T-helper 22 cell (primary cell): ENCODE measurements around the gene PDIK1L.
"Not testable (repeated sequence)": the region's sequence is repeated elsewhere in the genome, so short reads cannot be mapped to it uniquely, and the experiment has no call there.

Experiments used
- DNase-seq: peaks from one replicate; pipeline ENCODE4 v3.0.0-alpha.2; 2020; ENCODE audit warnings: low read depth

Gene PDIK1L

DNA sequence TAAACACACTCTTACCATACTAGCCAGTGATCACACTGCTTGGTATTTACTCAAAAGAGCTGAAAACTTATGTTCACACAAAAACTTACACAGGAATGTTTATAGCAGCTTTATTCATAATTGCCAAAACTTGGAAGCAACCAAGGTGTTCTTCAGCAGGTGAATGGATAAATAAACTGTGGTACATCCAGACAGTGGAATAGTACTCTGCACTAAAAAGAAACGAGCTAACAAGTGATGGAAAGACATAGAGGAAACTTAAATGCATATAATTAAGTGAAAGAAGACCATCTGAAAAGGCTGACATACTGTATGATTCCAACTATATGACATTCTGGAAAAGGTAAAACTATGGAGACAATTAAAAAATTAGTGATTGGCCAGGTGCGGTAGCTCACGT is 20.7 kb upstream of the PDIK1L start:
- DNase-seq: no peak

DNA sequence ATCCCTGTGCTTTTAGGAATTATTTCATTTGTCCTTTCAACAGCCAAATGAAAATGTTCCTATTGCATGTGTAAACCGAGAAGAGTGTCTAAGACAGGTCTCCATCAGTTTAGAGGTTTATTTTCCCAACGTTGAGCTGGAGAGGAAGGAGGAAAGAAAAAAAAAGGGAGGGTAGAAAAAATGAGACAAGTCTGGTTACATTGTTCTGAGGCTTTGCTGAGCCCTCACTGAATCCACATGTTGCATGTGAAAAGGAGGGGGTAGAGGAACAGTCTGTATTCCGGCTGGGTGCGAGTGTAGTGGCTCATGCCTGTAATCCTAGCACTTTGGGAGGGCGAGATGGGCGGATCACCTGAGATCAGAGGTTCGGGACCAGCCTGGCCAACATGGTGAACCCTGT is 19.2 kb upstream of the PDIK1L start:
- no peak for DNase-seq

DNA sequence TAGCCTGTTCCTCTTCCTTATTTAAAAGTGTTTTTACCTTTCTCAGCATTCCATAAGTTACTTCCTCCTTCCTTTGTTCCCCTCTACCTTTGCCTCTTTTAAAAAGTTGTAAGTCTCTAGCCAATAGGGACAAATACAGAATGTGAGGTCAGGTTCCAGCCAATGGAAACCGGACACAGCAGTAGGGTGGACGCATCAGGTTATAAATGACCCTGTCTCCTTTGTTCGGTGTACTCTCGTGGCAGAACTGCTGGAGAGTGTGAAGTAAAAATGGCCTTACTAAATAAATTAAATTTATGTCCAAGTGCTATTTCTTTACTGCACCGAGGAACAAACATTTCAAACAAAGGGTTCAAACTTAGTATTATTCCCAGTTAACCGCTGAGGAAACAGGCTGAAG is 18.1 kb upstream of the PDIK1L start:
- not testable (repeated sequence) for DNase-seq

DNA sequence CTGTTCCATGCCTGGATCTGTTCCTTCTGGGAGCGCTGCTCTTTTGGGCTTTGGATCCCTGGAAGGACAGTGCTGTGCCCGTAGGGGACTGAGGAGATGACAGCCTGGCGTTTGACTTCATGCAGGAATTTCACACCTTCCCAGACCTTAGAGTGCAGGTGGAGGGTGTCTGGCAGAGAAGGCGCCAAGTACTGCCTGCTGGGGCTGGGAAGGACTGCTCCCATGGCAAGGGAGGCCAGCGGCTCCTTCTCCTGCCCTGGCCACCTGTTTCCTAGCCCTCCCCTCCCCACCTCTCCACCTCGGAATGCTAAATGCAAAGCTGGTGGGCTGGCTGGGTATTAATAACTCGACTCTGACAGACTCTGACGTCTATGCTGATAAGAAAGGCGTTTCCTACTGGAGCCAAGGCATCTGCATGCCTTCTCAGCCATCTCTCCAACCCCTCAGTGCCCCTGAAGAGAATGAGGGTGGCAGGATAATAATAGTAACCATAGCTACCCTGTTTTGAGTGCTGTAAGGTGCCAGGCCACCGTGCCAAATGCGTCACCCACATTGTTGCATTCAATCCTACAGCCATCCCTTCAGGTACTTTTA is 17.5 kb upstream of the PDIK1L start:
- DNase-seq: no peak

DNA sequence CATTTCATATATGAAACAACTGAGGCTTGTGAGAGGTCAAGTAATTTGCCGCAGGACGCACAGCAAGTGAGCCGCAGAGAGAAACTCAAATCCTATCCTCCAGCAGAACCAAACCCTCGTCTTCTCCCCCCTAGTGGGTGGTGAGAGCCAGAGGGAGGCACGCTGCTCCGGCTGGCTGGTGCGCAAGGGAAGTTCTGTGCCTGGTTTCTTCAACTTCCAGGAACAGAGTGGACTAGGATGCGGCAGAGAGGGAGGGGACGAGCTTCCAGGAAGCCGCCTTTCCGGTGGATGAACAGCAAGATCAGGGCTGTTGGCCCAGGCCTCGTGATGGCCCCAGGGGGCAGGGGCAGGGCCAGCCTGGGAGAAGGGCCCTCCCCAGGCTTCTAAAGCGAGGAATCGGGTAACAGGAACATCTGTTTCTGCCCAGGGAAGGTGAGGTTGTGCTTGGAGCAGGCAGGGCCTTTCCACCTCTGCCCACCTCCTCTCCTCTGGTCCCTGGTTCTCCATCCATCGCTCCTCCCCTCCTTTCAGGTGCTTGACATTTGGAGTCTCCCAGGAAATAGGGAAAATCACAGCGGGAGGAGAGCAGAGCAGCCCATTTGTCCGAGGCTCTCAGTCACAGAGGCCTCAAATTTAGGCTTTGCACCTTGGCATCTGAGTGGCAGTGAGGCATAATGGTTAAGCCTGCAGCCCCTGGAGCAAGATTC is 16.8 kb upstream of the PDIK1L start:
- DNase-seq: no peak

DNA sequence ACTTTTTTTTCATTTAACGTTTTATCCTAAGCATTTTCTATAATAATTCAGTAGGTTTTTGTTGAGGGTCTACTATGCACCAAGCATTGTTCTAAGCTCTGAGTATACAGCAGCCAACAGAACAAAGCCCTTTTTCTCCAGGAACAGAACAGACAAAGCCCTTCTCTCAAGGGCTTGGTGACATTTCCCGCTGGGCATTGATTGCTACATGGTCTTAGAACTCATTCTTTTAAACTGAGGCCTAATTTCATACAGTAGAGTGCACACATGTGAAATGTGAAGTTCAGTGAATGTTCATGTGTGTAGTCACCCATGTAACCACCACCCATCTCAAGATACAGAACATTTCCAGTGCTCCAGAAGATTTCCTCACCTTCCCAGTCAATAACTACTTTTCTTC is 15.2 kb upstream of the PDIK1L start:
- no peak for DNase-seq

DNA sequence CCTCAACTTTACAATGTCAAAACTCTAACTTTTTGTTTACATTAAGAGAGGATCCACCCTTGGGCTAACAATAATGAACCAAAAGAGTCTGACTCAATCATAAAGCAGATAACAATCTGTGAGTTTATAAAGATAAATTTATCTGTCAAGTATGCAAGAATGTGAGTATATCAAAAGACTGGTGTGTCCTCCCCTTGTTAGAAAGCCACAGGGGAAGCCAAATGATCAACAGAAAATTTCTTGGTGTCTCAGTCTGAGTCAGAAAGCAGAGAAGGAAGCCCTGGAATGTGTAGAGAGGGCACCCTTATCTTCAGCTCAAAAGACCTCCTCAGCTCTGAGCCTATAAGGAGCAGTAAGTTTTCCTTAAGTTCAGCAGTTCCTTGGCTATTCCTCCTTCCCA is 13.9 kb upstream of the PDIK1L start:
- DNase-seq: no peak

DNA sequence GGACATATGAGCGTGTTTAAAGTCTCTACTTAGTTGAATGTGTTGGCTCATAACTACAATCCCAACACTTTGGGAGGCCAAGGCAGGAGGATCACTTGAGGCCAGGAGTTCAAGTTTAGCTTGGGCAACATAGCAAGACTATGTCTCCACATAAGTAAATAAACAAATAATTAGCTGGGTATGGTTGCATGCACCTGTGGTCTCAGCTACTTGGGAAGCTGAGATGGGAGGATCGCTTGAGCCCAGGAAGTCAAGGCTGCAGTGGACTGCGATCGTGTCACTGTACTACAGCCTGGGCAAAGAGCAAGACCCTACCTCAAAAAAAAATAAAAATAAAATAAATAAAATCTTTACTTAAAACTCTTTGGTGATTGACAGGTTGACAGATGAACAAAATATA is 13.0 kb upstream of the PDIK1L start:
- no peak for DNase-seq

DNA sequence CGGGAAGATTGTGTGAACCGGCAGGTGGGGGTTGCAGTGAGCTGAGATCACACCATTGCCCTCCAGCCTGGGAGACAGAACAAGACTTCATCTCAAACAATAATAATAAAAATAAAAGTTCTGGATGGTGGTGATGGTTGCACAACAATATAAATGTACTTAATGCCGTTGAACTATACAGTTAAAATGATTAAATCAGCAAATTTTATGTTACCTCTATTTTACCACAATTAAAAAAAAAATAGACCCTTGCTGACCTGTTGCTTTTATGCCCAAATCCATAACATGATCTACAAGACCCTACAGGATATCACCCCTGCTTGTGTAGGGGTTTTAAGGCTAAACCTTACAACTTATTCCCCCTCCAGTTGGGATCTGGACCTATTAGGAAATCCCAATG is 11.8 kb upstream of the PDIK1L start:
- DNase-seq: no peak

DNA sequence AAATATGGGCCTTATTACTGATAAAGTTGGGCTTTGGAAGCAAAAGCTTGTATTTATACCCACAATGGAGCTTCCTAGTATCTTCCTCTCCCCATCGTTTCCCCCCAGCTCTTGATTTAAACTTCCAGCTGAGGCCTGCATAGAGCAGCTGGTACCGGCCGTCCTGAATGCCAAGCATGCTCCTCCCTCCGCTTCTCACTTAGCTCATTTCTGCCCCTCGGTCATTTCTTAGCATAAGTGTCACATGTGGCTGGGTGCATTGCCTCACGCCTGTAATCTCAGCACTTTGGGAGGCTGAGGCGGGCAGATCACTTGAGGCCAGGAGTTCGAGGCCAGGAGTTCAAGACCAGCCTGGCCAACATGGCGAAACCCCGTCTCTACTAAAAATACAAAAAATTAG is 11.4 kb upstream of the PDIK1L start:
- not testable (repeated sequence) for DNase-seq

DNA sequence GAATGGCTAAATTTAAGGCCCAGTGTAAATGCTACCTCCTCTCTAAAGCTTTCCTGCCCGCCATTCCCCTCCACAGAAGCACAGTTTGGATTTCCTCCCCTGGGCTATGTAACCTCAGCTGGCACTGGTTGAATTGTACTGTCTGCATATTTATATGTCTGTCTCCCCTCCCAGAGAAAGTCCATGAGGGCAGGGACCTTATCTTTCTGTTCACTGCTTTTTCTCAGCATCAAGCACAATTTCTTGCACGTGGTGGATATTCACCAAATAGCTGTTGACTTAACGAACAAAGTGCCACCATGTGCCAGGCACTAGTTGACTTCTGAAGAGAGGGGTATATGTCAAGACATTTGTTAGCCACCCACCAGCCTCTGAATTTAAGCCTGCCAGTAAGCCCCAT is 9.5 kb upstream of the PDIK1L start:
- no peak for DNase-seq

DNA sequence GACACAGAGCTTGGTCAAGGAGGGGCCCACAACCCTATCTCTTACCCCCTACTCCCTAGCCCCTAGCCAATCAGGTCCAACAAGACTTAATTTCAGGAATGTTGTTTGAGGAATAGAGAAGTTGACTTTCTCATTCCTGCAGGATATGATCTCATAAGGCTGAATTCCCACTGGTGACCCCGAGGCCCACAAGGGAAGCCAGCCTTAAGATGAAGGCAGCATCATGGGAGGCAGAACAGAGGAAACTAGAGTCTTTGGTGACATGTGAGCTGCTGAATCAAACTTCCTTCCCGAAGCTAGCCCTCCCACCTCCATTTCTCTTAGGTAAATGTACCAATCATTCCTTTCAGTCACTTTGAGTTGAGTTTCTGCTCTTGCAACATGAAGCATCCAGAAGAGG is 9.1 kb upstream of the PDIK1L start:
- no peak for DNase-seq

DNA sequence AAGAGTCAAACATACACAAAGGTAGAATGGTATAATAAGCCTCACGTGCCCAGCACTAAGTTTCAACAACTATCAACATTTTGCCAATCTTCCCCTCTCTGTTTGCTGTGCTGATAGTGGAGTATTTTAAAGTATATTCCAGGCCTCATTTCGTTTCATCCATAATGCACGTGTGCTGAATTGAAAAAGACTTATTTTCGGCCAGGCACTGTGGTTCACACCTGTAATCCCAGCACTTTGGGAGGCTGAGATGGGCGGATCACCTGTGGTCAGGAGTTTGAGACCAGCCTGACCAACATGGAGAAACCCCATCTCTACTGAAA is 6.4 kb upstream of the PDIK1L start:
- DNase-seq: not testable (repeated sequence)

DNA sequence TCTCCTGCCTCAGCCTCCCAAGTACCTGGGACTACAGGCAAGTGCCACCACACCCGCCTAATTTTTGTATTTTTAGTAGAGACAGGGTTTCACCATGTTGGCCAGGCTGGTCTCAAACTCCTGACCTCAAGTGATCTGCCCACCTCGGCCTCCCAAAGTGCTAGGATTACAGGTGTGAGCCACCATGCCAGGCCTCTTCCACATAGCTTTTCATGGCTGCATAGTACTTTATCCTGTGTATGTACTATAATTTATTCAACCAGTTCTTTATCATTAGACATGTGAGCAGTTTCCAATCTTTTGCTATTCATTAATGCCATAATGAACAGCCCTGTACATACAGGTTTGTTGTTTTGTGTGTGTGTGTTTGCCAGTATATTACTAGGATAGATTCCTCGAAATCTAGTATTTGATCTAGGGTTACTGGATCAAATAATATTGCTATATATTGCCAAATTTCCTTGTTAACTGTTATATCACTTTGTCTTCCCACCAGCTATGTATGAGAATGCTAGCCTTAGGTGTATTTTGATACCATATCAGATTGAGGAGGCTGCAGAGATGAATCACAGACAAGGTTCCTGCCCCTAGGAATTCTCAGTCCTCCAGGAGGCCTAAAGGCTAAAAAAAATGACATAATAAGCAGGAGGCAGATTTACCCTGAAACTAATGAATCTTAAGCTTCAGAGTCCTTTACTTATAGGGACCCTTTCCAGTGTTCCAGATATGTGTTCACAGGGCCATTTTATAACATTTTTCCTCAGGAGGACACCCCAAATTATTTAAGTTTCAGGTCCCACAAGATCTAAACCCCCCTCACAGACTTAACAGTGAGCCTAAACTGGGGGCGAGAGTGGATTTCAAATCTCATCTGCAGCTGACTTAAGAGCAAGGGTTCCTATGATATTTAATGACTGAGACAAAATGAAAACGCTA is 2.1 kb upstream of the PDIK1L start:
- DNase-seq: no peak

DNA sequence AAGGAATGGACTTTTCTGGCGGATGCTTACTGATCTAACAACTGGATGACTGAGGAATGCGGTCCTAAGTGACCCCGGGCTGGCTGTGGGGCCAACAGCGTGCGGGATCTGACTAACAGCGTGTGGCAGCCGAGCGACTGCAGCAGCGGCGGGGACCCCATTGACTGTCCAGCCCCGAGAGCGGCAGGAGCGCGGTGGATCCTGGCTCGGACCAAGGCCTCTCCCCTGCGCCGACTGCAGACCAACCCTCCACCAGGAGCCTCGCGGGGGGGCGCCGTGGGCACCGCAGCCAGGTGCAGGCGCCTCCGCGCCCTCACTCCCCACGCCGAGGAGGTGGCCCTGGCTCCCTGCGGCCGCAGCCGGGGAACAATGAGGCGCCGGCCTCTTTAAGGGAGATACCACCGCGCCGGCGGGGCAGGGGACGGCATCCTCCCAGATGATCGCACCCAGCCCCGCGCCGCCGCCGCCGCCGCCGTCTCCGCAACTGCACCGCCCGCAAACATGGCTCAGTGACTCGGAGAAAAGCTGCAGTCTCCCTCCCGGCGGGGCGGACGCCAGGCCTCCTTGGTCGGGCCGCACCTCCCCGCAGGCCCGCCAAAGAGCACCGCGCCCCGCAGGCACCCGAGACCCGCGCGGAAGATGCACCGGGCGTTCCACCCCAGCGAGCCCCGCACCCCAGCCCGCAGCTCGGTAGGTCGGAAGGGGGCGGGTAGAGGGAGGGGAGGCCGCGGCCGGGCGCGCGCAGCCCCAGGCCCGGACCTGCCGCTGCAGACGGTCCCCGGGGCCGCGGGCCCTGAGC is 694 bp upstream of the PDIK1L start:
- DNase-seq: peak; percentile 71

DNA sequence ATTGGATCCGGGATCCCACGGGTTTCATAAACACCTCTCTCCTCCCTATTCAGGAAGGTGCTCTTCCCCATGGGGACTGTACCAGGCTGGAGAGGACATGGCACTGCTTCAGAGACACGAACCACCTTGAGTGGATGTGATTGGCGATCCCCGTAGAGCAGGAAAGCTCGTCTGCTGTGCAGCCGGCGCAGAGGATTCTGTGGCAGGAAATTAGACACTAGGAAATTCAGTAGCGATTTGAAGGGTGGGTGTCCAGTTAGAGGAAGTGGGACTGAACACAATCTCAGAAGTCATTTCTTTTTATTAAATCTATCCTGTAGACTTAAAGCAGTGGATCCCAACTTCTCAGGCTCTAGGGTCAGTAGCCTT is 767 bp downstream of the PDIK1L start:
- no peak for DNase-seq

DNA sequence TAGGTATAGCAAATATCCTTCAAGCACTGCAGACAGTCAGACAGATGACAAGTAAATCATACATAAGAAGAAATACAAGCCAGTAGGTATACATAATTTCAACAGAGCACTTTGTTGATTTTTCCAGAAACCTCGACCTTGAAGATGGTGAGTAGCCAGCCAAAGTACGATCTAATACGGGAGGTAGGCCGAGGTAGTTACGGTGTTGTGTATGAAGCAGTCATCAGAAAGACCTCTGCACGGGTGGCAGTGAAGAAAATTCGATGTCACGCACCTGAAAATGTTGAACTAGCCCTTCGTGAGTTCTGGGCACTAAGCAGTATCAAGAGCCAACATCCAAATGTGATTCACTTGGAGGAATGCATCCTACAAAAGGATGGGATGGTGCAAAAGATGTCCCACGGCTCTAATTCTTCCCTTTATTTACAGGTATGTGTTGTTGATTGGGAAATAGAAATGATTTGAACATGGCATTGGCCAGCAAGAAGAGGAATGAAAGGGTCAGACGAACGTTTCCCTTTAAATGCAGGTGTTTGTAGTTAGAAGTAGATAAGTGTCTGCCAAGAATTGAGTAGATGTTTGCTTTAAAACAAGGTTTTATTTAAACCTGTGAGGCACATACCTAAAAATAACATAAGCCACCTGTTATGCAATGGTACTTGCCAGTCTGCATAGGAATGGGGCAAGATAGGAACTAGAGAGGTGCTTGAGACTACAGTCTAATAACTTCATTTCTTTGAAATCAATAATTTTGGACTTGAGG is 2.7 kb downstream of the PDIK1L start:
- no peak for DNase-seq

DNA sequence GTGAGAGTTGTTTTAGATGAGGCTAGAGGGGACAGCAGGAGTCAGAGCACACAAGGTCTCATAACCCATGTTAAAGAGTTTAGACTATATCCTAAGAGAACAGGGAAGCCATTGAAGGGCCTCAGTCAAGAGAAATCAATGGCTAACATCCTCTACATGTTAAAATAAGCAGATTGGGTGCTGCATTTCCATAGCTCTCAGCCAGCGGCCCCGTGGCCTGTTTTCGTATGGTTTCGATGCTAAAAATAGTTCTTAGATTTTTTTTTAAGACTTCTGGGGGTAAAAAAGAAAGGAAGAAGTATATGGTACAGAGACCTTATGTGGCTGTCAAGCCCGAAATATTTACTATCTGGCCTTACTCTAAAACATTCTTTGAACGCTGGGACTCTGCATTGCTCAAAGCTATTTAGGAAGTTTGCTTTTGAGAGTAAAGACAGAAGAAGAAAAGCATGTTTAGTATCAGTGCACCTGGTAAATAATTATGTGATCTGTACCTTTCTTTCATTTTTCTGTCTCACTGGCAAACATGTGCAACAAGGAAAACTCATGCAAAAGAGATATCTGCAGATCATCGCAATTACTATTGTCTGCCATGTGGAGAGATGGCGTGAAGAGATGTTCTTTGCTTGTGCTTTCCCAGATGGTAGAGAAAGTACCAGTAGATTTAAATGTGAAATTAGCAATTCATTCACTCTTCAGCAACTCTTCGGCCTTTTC is 8.4 kb downstream of the PDIK1L start:
- no peak for DNase-seq

DNA sequence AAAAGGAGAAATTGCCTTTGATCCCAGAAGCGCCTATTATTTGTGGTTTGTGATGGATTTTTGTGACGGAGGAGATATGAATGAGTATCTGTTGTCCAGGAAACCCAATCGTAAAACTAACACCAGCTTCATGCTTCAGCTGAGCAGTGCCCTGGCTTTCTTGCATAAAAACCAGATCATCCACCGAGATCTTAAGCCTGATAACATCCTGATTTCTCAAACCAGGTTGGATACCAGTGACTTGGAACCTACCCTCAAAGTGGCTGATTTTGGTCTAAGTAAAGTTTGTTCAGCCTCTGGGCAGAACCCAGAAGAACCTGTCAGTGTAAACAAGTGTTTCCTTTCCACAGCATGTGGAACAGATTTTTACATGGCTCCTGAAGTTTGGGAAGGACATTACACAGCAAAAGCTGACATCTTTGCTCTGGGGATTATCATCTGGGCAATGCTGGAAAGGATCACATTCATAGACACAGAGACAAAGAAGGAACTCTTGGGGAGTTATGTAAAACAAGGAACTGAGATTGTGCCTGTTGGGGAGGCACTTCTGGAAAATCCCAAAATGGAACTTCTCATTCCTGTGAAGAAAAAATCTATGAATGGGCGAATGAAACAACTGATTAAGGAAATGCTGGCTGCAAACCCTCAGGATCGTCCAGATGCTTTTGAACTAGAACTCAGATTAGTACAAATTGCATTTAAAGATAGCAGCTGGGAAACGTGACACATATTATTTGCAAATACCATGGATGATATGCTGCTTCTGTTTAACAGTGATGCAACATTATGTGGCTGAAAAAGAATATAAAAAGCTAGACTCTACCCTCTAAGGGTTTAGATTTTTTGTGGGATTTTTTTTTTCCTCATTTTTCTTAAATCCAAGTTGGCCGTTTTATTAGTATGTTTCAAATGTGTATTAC is 10.5 kb downstream of the PDIK1L start:
- no peak for DNase-seq
